K562 (cell line): ENCODE data around the gene TREM1. TPM values are rescaled to one million over a fixed set of nuclear protein-coding genes. Genes with fewer than 3 reads are reported as not detected.

Experiments
- ATAC-seq: fragments of 200-7000 bp; cut with Tn5 transposase; 3 replicates; pipeline ENCODE4 v1.9.1; 2020; ENCODE audit warnings: moderate library complexity
- BruUV-seq: library from RNA; stranded (reverse); fragments of 400-500 nt; replicated peaks from 2 replicates; lab custom pipeline; 2021; lab: Mats Ljungman, UMichigan
- CTCF ChIA-PET: fragments of 300-600 bp; formaldehyde crosslinking; extraction: SDS; loops from one replicate; lab custom pipeline; 2021; ENCODE audit warnings: low intra/inter-chr PET ratio; lab: Yijun Ruan, JAX
- POLR2A ChIA-PET: fragments of 300-600, 350-650 bp; sonication (Branson Sonifier 250); formaldehyde crosslinking; extraction: SDS; loops from one replicate; lab custom pipeline; 2021; ENCODE audit warnings: antibody characterized with exemption, inconsistent platforms; lab: Yijun Ruan, JAX
- DNase-seq, 4 experiments: peaks; one replicate each; pipeline versions ENCODE4 v3.0.0 to v3.0.0-alpha.2; 2011 to 2018; ENCODE audit warnings: low spot score in 3 of 4, mixed read lengths in 3 of 4; ENCODE audit errors: extremely low read depth in 1 of 4
- FAIRE-seq: peaks from 2 replicates; lab custom pipeline; 2011; peaks lifted over from hg19 to GRCh38; lab: Jason Lieb, UNC
- H2AFZ ChIP-seq: 2 replicates; pipeline ENCODE4 v1.6.0; 2011; ENCODE audit warnings: low read depth, low read length, control low read depth, inconsistent platforms
- H3K27ac ChIP-seq: fragments of 200-600 bp; 3 replicates; pipeline ENCODE4 v1.8.0; 2011; ENCODE audit warnings: low read depth, mild to moderate bottlenecking, control low read depth, inconsistent platforms, low read length, moderate library complexity, mixed read lengths; ENCODE audit errors: extremely low read depth
- H3K27me3 ChIP-seq, 2 experiments: fragments of 300-600 bp in 1 of 2; 2 replicates in 1 of 2; 3 replicates in 1 of 2; pipeline versions ENCODE4 v1.6.0 to v1.8.0; 2011; ENCODE audit warnings: inconsistent platforms in 2 of 2, low read length in 2 of 2, mild to moderate bottlenecking in 1 of 2, mixed read lengths in 1 of 2, moderate library complexity in 1 of 2; ENCODE audit not compliant: control insufficient read depth in 2 of 2, insufficient read depth in 2 of 2
- H3K36me3 ChIP-seq: fragments of 300-600 bp; 3 replicates; pipeline ENCODE4 v1.8.0; 2011; ENCODE audit warnings: mild to moderate bottlenecking, low read length, inconsistent platforms; ENCODE audit not compliant: control insufficient read depth, insufficient read depth
- H3K4me1 ChIP-seq, 2 experiments: fragments of 200-600 bp in 1 of 2; replicated peaks in 1 of 2; 2 replicates in 1 of 2; 3 replicates in 1 of 2; pipeline versions ENCODE4 v1.5.1 to v1.8.0; 2011; ENCODE audit warnings: inconsistent platforms in 2 of 2, low read length in 2 of 2, mild to moderate bottlenecking in 1 of 2, mixed read lengths in 1 of 2, moderate library complexity in 1 of 2; ENCODE audit not compliant: control insufficient read depth in 2 of 2, insufficient read depth in 2 of 2
- H3K4me2 ChIP-seq: 2 replicates; pipeline ENCODE4 v1.6.1; 2011; ENCODE audit warnings: low read length, control low read depth, inconsistent platforms, mixed read lengths; ENCODE audit not compliant: insufficient read depth
- H3K4me3 ChIP-seq: fragments of 200-600 bp; sonication (generic), shearing (Covaris generic); 2 replicates; pipeline ENCODE4 v1.5.1; 2016; ENCODE audit warnings: control low read depth, inconsistent platforms
- H3K79me2 ChIP-seq: fragments of 200-600 bp; 3 replicates; pipeline ENCODE4 v1.8.0; 2011; ENCODE audit warnings: low read length, inconsistent platforms; ENCODE audit not compliant: control insufficient read depth, insufficient read depth
- H3K9ac ChIP-seq, 2 experiments: 2 replicates each; pipeline versions ENCODE4 v1.6.0 to v1.6.1; 2011; ENCODE audit warnings: low read depth in 2 of 2, low read length in 2 of 2, control low read depth in 1 of 2, inconsistent platforms in 1 of 2, mild to moderate bottlenecking in 1 of 2, mixed read lengths in 1 of 2; ENCODE audit not compliant: insufficient read depth in 1 of 2
- H3K9me1 ChIP-seq: one replicate; pipeline ENCODE4 v1.6.0; 2011; ENCODE audit warnings: inconsistent platforms, mild to moderate bottlenecking, low read length, moderate library complexity; ENCODE audit not compliant: control insufficient read depth, insufficient read depth
- H3K9me3 ChIP-seq: replicated peaks from 2 replicates; pipeline ENCODE4 v1.5.1; 2011; ENCODE audit warnings: low read depth, low read length, inconsistent platforms; ENCODE audit not compliant: control insufficient read depth, insufficient read depth
- H4K20me1 ChIP-seq: replicated peaks from 2 replicates; pipeline ENCODE4 v1.6.1; 2011; ENCODE audit warnings: low read length, inconsistent platforms, mixed read lengths; ENCODE audit not compliant: control insufficient read depth, insufficient read depth
- ATF3 ChIP-seq, 2 experiments: fragments of 450-650 bp in 1 of 2; sonication (generic) in 1 of 2; formaldehyde crosslinking in 1 of 2; IDR thresholded peaks in 1 of 2; conservative IDR thresholded peaks in 1 of 2; 2 replicates each; pipeline versions ENCODE4 v1.6.1 to v1.8.1; 2016 to 2023; ENCODE audit warnings: mild to moderate bottlenecking in 2 of 2, moderate library complexity in 2 of 2, inconsistent platforms in 1 of 2, missing genetic modification reagents in 1 of 2
- CBFA2T3 ChIP-seq: fragments of 450-650 bp; IDR thresholded peaks from 2 replicates; pipeline ENCODE4 v1.6.1; 2017
- ELK1 ChIP-seq: sonication (generic); formaldehyde crosslinking; IDR thresholded peaks from 2 replicates; pipeline ENCODE4 v1.8.1; 2022; ENCODE audit warnings: missing genetic modification reagents
- FOXJ3 ChIP-seq: sonication (generic); formaldehyde crosslinking; IDR thresholded peaks from 2 replicates; pipeline ENCODE4 v1.4.0; 2020; ENCODE audit warnings: mild to moderate bottlenecking, missing genetic modification reagents
- HBP1 ChIP-seq: fragments of 450-650 bp; formaldehyde crosslinking; IDR thresholded peaks from 2 replicates; pipeline ENCODE4 v1.4.0; 2022; ENCODE audit warnings: missing genetic modification characterization
- HNRNPL ChIP-seq: fragments of 200-400 bp; formaldehyde crosslinking; IDR thresholded peaks from 2 replicates; pipeline ENCODE4 v1.6.1; 2017; ENCODE audit warnings: low read depth, mild to moderate bottlenecking, low read length
- SAFB ChIP-seq: fragments of 200-400 bp; formaldehyde crosslinking; IDR thresholded peaks from 2 replicates; pipeline ENCODE4 v1.6.1; 2017; ENCODE audit warnings: low read depth, low read length, borderline replicate concordance
- TFAM ChIP-seq: fragments of 250-450 bp; sonication (Bioruptor Pico); conservative IDR thresholded peaks from 2 replicates; pipeline ENCODE4 v1.5.0; 2021; ENCODE audit warnings: mild to moderate bottlenecking, moderate library complexity
- TRIM28 ChIP-seq: fragments of 450-650 bp; IDR thresholded peaks from 2 replicates; pipeline ENCODE4 v1.6.1; 2017
- ZNF224 ChIP-seq: sonication (generic); formaldehyde crosslinking; IDR thresholded peaks from 2 replicates; pipeline ENCODE4 v1.8.0; 2022; ENCODE audit warnings: mild to moderate bottlenecking, missing genetic modification reagents
- ZNF589 ChIP-seq: fragments of 200-800 bp; sonication (Bioruptor generic); IDR thresholded peaks from 2 replicates; pipeline ENCODE4 v1.6.1; 2016; ENCODE audit warnings: low read depth, missing genetic modification characterization, missing compliant biosample characterization
- WGBS: fragments of 100-300 bp; shearing (Covaris generic); methylation state at CpG from one replicate; pipeline ENCODE4 v1.1.6; 2016; ENCODE audit warnings: low coverage, mixed read lengths; ENCODE audit not compliant: insufficient coverage; ENCODE audit errors: missing lambda C conversion rate; 5-methylcytosine and 5-hydroxymethylcytosine counted together
- in situ Hi-C: fragments of 300-500 bp; cut with MboI; formaldehyde crosslinking; loops from 4 replicates; pipeline ENCODE4 v1.15.0; 2018; ENCODE audit warnings: inconsistent platforms, mixed read lengths
- intact Hi-C: fragments of 100-400 bp; cut with micrococcal nuclease; formaldehyde crosslinking; loops from 2 replicates; pipeline ENCODE4 v1.14.2; 2022
- polyA plus RNA-seq, 8 experiments: library from polyadenylated mRNA; depleted of rRNA in 4 of 8; stranded (reverse) in 5 of 8; unstranded in 3 of 8; fragments of >200 nt; fragmentation: Nextera tagmentation in 2 of 8; fragmentation: Illumina TruSeq in 1 of 8; extraction: Ambion mirVana in 2 of 8; extraction: Trizol in 1 of 8; gene quantifications; 2 replicates each; pipeline versions ENCODE4 v1.2.1 to v1.2.3, GENCODE V29; 2011 to 2014; ENCODE audit warnings: inconsistent platforms in 1 of 8, missing spikeins in 1 of 8
- total RNA-seq, 7 experiments: library from RNA; depleted of rRNA in 6 of 7; stranded (reverse); fragments of >200 nt in 6 of 7; fragmentation: Illumina TruSeq in 2 of 7; extraction: Trizol in 2 of 7; gene quantifications; 2 replicates each; pipeline versions ENCODE4 v1.2.1 to v1.2.3, GENCODE V29; 2011 to 2021; ENCODE audit warnings: low replicate concordance in 1 of 7
- TF ChIP-seq, protein P1 (sequence below): sonication (generic); IDR thresholded peaks from 2 replicates; pipeline ENCODE4 v1.6.1; 2016
- TF ChIP-seq, protein P2 (sequence below): fragments of 250-450 bp; sonication (Bioruptor Pico); IDR thresholded peaks from 2 replicates; pipeline ENCODE4 v1.5.0; 2020; ENCODE audit warnings: mild to moderate bottlenecking
- TF ChIP-seq, protein P3 (sequence below): sonication (generic); formaldehyde crosslinking; IDR thresholded peaks from 2 replicates; pipeline ENCODE4 v1.8.1; 2022; ENCODE audit warnings: missing genetic modification reagents

TREM1 gene
- total and polyA plus RNA-seq, 9 of the 15 experiments (the other 6 are each of a cell fraction or from before 2014, with no cell fraction given): not detected

GRCh38 chr6:41232667-41233066 is 53.8 kb downstream of the TREM1 start:
- no peaks in the 10 kb centered on the region; a peak in 2 of 5 replicates for H3K4me1 ChIP-seq
- no peak overlapping the region for H2AFZ ChIP-seq
- H3K79me2 ChIP-seq: no peaks in the 10 kb centered on the region
- no peak overlapping the region for H3K4me3 ChIP-seq
- in situ Hi-C loops (no loop called here), intact Hi-C loops (no loop called here)
- CTCF ChIA-PET: no interaction called here
- no peaks in the 10 kb centered on the region for H4K20me1 ChIP-seq
- DNase-seq (no peak), FAIRE-seq (no peak), ATAC-seq (no peak)
- H3K36me3 ChIP-seq: no peaks in the 10 kb centered on the region
- H3K27me3 ChIP-seq: peaks cover 3 to 40% of the 10 kb centered on the region in 2 experiments
- H3K27ac ChIP-seq: no peak overlapping the region
- no peak overlapping the region for H3K9ac ChIP-seq
- H3K9me1 ChIP-seq: no peaks in the 10 kb centered on the region
- BruUV-seq: no TSS peak
- no peaks in the 10 kb centered on the region for H3K9me3 ChIP-seq
- no peak overlapping the region for H3K4me2 ChIP-seq
- POLR2A ChIA-PET: interaction anchor here (0.7 kb wide), 1 partner anchor 15 kb away, joined by 3 read pairs; no protein-coding TSS in a partner anchor
- 3% methylated on average over 6 of the region's 6 CpGs for WGBS
- TF ChIP-seq ELK1 (CRISPR knock-in tag) (no peak), ZNF224 (CRISPR knock-in tag) (no peak), TRIM28 (no peak), ATF3 (IDR thresholded peaks at IDR 0.05) (no peak), ATF3 (CRISPR knock-in tag; conservative IDR thresholded peaks at IDR 0.05) (no peak), HBP1 (no peak), TFAM (CRISPR knock-in tag) (no peak), SAFB (no peak), ZNF589 (CRISPR knock-in tag) (no peak), HNRNPL (no peak), CBFA2T3 (no peak), FOXJ3 (no peak)
- TF ChIP-seq, protein P1, sequence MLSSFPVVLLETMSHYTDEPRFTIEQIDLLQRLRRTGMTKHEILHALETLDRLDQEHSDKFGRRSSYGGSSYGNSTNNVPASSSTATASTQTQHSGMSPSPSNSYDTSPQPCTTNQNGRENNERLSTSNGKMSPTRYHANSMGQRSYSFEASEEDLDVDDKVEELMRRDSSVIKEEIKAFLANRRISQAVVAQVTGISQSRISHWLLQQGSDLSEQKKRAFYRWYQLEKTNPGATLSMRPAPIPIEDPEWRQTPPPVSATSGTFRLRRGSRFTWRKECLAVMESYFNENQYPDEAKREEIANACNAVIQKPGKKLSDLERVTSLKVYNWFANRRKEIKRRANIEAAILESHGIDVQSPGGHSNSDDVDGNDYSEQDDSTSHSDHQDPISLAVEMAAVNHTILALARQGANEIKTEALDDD: no peak
- TF ChIP-seq, protein P2, sequence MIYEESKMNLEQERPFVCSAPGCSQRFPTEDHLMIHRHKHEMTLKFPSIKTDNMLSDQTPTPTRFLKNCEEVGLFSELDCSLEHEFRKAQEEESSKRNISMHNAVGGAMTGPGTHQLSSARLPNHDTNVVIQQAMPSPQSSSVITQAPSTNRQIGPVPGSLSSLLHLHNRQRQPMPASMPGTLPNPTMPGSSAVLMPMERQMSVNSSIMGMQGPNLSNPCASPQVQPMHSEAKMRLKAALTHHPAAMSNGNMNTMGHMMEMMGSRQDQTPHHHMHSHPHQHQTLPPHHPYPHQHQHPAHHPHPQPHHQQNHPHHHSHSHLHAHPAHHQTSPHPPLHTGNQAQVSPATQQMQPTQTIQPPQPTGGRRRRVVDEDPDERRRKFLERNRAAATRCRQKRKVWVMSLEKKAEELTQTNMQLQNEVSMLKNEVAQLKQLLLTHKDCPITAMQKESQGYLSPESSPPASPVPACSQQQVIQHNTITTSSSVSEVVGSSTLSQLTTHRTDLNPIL: no peak
- TF ChIP-seq, protein P3, sequence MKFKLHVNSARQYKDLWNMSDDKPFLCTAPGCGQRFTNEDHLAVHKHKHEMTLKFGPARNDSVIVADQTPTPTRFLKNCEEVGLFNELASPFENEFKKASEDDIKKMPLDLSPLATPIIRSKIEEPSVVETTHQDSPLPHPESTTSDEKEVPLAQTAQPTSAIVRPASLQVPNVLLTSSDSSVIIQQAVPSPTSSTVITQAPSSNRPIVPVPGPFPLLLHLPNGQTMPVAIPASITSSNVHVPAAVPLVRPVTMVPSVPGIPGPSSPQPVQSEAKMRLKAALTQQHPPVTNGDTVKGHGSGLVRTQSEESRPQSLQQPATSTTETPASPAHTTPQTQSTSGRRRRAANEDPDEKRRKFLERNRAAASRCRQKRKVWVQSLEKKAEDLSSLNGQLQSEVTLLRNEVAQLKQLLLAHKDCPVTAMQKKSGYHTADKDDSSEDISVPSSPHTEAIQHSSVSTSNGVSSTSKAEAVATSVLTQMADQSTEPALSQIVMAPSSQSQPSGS (CRISPR knock-in tag): no peak
